HG02798 (cell line): ENCODE results near the gene DENND10.

ENCODE experiments used
- ATAC-seq: cut with Tn5 transposase; IDR thresholded peaks from one replicate; pipeline ENCODE4 v1.9.1; 2021; ENCODE audit warnings: mild to moderate bottlenecking; ENCODE audit not compliant: unreplicated experiment, poor library complexity

DENND10 gene, protein sequence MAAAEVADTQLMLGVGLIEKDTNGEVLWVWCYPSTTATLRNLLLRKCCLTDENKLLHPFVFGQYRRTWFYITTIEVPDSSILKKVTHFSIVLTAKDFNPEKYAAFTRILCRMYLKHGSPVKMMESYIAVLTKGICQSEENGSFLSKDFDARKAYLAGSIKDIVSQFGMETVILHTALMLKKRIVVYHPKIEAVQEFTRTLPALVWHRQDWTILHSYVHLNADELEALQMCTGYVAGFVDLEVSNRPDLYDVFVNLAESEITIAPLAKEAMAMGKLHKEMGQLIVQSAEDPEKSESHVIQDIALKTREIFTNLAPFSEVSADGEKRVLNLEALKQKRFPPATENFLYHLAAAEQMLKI

DNA sequence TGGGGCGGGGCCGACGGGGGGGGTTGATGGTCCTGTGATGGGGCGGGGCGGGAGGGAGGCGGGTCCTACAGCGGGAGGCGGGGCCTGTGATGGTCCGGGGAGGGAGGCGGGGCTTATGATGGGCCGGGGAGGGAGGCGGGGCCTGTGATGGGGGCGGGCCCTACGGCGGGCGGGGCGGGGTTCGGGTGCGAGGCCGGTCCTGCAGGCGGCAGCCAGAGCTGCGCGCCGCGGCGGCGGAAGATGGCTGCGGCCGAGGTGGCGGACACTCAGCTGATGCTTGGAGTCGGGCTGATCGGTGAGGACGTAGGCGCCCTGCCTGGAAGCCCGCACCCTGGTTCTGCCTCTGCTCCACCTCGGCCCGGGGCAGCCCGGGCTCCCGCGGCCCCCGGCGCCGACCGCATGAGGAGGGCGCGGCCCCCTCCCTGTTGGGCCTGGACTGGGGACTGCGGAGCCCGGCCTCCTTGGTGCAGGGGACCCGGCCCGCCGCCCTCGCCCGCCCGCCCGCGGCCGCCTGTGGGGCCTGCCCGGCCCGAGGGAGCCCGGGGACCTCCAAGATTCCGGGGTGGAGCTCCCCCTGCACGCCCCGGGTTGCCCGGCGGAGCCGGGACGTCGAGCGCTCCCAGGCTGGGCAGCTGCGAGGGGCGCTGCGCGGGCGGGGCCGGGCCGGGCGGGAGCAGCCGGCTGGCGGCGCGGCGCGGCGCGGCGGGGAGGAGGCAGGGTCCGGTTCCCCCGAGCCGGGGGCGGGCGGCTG lies at the start of gene DENND10:
Gene DENND10, plus strand, starts transcription at position 211 of the 751 bp plus-strand sequence. Its CDS starts 30 bp downstream, at position 241.
- peak; percentile 87 for ATAC-seq

DNA sequence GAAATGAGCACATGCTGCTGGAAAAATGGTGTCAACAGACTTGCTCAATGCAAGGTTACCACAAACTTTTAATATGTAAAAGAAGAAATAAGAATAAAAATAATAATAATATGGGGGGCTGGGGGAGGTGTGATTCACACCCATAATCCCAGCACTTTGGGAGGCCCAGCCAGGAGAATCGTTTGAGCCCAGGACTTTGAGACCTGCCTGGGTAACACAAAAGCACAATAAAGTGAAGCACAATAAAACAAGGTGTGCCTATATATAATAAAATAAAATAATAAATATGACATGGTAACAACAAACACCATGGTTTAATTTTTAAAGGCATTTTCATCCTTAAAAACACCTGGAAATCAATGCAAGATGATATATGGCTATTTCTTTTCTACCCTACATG lies 48.4 kb upstream of the DENND10 start:
- ATAC-seq: no peak

DNA sequence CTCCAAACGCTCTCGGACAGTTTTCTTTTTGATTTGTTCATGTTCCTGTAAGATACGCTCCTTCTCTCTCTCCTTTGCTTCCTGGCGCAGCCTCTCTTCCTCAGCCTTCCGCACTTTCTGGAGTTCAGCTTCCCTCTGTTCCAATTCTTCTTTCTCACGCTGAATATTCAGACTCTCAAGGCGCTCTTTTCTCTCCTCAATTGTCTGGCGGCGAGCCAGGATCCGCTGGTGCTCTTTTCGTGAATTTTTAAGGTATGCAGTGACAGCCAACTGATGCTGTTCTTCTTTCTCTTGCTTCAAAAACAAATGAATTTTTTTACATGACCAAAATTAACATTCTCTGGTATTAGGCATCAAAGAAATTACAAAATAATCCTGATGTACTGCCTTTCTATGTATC lies 45.9 kb upstream of the DENND10 start:
- ATAC-seq: no peak

DNA sequence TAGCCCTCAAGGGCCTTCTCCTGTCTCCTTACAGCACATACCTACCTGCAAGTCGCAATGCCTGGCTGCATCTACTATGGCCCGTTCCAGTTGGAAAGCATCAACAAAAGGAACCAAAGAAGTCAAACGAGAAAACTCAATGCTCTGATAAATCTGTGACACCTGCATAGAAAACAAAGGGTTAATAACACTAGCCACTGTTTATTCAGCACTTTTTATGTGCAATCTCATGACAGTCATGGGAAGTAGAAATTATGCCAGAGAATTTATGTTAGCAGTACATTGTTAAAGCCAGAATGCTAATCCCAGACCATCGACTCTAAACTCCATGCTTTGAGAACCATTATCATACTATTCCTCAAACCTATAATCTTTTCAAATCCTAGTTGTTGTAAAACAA lies 44.4 kb upstream of the DENND10 start:
- ATAC-seq: no peak

DNA sequence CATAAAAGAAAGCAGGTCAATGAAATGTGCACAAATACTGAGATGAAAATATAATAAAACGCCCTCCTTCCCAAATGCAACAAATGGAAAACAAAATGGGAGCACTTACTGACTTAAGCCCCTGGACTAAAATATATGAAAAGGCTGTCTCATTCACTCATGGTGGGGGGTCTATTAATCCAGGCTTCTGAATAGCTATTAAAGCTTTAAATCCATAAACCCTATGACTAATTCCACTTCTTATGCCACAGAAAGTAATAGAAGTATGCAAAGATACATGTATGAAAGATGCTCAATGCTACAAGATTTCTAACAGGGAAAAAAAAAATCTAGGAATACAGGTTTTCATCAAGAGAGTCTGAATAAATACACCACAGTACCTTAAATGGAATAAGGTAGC lies 43.8 kb upstream of the DENND10 start:
- no peak for ATAC-seq

DNA sequence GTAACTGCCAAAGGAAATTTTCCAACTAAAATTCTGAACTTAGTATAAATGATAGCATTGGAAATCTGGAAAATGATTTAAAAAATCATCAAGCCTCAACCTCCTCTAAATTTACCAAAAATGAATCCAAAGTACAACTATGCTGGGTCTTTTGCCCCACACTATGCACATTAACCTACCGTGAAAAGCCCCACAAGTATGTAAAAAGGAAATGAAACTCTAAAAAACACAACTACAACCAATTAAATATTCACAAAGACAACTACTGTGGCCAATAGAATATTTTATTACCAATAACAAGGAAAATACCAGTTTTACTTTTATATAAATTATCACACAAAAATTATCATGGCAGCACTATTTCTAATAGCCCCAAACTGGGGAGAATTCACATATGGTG lies 42.6 kb upstream of the DENND10 start:
- ATAC-seq: no peak

DNA sequence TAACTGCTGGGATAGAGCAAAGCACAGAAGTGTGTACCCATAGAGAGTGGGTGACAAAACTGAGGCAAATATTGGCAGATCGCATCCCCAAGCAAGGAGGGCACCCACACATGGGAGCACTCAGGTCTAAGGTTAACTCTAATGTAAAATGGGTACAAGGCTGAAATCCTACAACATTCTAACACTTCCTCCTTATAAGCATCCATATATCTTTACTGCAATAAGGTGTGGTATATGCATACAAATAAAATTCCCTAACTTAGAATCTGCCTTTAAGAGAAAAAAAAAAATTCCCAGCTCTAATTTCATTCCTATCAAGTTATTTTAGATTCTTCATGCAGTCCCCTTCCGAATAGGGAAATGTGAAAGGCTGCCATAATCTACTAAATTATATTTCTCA lies 42.0 kb upstream of the DENND10 start:
- ATAC-seq: no peak

DNA sequence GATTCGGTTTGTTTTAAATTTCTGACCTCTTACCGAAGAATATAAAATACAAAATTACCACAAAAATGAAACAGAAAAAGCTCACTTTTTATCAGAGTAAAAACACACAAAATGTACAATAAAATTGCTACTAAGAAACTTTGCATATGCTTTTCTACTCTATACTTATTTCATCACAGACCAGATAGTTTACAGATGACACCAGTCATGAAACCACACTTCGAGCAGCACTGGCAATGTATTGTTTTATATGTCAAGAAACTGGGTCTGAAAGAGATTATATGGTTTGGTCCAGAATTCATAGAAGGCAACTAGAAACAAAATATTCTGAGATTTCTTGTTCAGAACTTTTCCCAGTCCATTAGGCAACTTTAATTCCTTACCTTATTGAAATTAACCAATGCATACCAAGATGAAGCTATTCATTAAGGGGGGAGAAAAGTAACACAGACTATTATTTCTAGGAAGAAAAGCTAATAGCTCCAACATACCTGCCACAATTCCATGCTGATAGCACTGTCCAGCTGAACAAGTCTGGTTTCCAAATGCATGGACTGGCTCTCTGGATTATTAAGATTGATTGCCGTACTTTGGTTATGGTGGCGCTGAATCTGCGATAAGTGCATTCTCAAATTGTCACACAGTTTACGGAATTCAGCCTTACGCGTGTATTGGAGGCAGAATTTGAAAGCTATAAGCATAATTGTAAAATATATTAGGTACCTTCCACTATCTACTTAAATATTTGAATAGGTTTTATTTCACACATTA lies 33.3 kb upstream of the DENND10 start:
- no peak for ATAC-seq

DNA sequence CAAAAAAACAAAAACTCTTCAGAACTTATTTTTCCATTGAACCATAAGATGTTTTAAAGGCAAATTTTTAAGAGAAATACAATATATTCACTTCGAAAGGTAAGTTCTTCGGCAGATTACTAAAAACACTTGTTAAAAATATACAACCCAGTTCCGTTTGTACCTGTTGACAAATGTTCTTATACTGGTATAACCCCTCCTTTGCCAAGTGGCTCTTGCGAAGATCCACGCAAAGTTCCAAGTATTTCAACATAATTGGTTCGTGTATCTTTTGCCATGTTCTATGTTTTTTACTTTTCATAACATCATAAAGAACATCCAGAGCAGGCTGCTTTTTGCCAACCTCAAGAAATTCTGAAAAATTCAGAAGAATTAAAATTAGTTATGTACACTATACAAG lies 30.3 kb upstream of the DENND10 start:
- ATAC-seq: no peak

DNA sequence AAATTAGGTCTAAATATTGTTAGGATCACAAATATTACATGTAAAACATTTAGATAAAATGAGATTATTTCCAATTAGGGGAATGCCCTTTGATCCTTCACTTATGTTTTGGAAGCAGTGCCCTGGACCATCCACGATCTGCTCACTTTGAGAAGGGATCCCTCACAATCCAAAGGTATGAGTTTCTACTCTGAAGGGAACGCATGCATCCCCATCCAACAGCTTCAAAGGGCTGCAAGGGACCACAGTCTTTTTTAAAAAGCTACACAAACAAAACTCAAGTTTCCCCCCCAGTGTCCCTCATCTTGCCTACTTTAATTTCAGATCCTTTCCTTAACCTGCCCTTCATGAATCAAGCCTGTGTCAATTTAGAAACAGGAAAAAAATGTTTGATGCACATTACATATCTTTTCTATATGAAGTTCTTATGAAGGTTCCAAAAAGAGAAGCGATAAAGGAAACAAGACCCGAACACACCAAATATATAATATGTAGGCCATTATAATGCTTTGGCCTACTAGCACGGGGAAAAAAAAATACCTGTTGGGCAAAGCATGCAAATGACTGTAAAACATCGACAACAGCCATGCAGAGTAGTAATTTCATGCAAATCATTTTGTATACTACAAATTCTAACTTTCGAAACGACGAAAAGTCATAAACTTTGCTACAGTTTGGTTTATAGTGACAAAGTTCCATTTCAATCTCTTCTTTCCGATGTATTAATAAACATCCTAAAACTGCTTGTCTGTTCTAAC lies 25.3 kb upstream of the DENND10 start:
- ATAC-seq: no peak

DNA sequence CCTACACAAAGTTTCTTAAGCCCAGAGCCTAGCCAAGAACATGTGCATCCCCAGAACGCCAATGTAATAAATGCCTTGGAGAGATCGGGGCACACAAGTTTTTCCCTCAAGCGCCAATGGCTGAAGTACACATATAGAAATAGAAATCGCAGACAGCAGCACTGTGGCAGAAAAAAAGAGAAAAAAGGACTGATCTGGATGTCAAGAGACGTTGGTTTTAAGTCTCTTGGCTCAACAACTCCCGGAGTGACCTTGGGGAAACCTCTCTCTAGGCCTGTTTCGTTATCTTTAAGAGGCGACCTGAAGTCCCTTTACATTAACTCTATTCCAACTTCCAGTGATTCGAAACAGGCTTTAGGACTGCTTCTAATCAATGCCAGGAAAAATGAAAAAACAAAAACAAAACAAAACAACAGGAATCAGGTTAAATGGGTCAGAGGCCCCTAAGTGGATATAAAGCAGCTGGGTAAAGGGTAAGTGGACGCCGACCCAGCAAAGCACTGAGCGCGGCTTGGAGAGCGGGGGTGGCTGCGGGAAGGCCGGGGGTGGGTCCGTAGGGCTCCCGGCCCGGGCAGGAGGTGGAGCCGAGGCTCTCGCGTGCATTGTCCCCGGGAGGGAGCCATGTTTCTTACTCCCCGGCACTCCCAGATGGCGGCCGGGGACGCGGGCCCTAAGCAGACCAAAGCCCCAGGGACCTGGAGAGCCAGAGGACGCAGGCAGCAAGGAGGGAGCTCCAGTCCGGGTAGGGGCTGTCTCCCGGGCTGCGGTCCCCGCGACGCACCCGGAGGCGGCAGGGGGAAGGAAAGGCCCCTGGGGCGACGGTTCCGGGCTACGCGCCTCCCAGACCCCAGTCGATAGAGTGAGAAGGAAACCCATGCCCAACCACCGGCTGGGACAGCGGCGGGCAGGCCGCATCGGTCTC lies 24.1 kb upstream of the DENND10 start:
- peak; percentile 71 for ATAC-seq

DNA sequence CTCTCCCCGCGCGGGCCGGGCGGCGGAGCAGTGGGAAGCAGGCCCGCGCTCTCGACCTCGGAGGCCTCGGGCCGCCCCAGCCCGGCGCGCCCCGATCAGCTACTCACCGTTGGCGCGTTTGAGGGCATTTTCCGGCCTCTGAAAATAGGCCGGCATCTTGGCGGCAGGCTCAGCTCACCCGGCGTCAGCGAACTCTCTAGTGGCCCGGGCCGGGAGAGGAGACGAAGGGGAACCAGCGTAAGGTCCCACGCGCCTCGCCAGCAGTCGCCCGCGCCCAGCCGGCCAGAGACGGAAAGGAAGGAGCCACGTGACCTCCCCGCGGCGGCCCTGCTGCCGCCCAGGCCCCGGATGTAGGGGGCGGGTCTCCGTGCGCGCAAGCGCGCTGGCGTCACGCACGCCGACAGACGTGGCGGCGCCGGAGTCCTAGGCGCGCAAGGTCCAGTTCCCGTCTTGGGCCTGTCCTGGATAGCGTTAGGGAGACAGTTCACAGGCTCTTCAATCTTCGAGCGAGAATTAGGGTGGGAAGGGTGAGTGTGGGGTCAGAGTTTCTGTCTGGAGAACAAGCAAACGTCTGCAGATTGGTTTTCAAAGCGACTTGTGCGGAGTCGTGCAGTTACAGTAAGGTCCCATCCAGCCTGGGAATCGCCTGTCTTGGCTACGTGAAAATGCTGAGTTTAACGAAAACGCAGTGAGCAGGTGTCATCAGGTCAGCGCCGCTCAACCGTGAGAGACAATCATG lies 23.2 kb upstream of the DENND10 start, which contains the start of gene EIF3A:
Gene EIF3A, minus strand, starts transcription at position 297 of the 739 bp plus-strand sequence. Its CDS starts 141 bp downstream, at position 156.
- peak; percentile 89 for ATAC-seq

DNA sequence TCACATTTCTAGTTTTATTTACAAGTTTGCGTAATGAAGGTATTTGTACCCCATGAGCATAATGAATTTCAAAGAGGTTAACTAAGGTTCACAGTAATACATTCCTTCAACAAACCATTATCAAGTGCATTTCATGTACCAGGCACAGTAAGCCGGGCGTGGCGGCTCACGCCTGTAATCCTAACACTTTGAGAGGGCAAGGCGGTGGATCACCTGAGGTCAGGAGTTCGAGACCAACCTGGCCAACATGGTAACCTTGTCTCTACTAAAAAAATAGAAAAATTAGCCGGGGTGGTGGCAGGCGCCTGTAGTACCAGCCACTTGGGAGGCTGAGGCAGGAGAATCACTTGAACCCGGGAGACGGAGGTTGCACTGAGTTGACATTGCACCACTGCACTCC lies 19.0 kb upstream of the DENND10 start:
- ATAC-seq: no peak

DNA sequence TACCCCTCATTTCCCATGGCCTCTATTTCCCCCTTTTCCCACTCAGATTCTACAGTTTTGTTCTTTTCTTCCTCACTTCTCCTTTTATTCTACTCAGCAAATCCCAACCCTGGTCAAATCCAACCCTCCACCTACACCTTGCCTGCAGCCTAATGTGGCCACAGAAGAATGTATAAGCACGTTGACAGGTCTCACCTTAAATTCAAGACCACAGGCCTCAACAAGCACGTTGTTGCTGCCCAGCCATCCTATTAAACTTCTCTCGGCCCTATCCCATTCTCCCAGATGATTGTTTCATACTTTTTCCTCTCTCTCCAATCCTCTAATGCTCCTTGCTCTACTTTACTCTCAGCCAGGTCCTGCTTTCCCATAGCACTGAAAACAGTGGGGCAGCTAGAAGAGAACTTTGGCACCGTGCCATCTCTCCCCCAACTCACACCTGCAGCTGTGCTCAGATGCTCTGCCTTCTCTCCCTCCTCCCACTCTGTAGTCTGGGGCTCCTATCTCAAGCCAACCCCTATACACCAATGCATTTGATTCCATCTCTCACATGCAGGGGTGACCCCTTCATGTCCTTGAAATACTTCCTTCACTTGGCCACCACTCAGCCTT lies 16.5 kb upstream of the DENND10 start:
- ATAC-seq: no peak

DNA sequence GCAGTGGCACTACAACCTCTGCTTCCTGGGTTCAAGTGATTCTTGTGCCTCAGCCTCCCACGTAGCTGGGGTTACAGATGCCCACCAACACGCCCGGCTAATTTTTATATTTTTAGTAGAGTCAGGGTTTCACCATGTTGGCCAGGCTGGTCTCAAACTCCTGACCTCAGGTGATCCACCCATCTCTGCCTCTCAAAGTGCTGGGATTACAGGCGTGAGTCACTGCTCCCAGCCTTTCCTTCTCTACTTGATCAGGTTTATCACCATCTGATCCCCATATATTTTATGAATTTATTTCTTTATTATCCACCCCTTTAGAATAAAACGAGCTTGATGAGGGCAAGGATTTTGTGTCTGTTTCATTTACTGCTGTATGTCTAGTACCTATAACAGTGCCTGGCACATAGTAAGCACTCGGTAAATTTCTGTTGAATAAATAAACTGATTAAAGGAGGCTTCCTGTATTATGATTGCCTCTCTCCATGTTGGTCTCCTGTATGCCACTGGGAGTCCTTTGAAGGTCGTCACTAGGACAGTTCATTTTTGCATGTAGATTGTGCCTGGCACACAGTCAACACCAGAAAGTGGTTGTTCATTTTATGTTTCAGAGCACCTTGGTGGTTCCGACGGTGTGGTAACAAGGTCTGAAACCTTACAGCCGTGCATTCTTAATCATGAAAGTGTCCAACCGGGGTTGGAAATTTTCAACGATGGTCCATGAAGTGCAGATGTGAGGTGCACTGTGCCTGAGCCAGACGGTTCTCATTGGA lies 13.7 kb upstream of the DENND10 start:
- ATAC-seq: peak; percentile 53

DNA sequence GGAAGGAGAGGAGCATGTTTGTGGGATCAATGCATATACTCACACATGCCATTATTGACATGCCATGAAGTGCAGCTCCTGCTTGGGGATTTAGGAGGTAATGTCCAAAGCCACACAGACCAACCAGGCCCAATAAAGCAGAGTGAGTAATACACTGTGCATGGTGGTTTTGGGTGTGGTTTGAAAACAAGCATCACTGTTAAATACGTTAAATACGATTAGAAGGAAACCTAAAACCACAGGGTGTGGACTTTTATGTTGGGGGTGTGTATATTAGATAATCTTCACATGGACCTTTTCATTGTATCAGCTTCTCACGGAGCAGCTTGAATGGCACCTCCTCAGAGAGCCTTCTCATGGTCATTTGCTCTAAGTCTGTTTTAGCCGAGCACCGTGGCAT lies 12.9 kb upstream of the DENND10 start:
- ATAC-seq: peak; percentile 49

DNA sequence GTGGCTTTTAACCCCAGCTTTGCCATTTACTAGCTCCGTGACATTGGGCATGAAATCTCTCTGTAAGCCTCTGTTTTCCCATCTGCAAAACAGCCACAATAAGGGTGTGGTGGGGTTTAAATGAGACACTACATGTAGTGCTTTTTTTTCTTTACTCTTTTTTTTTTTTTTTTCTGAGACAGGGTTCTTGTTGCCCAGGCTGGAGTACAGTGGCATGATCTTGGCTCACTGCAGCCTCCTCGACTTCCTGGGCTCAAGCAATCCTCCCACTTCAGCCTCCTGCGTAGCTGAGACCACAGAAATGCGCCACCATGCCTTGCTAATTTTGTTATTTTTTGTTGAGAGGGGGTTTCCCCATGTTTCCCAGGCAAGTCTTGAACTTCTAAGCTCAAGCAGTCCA lies 8.3 kb upstream of the DENND10 start:
- ATAC-seq: no peak
